ENCODE results near the gene PHLDA1. TPM values are rescaled to one million over a fixed set of nuclear protein-coding genes. Genes with fewer than 3 reads are reported as not detected.
A peak's percentile ranks its signal among the peaks of the same experiment; 100 is the strongest.

The PHLDA1 gene
- total and polyA plus RNA-seq, 2 of the 4 experiments (the other 2 are of a cell fraction), result 27.8 to 32.4 TPM

GRCh38 chr12:76080729-76081415, 49.3 kb upstream of the PHLDA1 start:
- H3K9me1 ChIP-seq (ENCODE audit: insufficient read depth, low read length), result peaks cover 10% of the 10 kb centered on the region; the same call in 1 of the 2 replicates
- no peak overlapping the region for H2BK20ac ChIP-seq (ENCODE audit: low read depth, low read length)
- no peak overlapping the region for H3K18ac ChIP-seq (ENCODE audit: low read depth, low read length)
- intact Hi-C loops (cut with micrococcal nuclease) (loop anchor here (5.0 kb wide), 2 partner anchors 196 to 376 kb away; no protein-coding TSS in a partner anchor), dilution Hi-C loops (cut with HindIII; ENCODE audit: low sequenced_read_pairs, unreplicated experiment) (no loop called here), in situ Hi-C loops (cut with MboI; ENCODE audit: low sequenced_read_pairs) (no loop called here)
- H2BK15ac ChIP-seq (ENCODE audit: low read depth, low read length), result no peak overlapping the region
- ChIA-PET CTCF (interaction anchor here (0.6 to 1.3 kb wide), 4 partner anchors 9 to 503 kb away, joined by 3 to 5 read pairs (median 4); no protein-coding TSS in a partner anchor), POLR2A (ENCODE audit: unreplicated experiment) (no interaction called here)
- H3K4me2 ChIP-seq (ENCODE audit: low read depth, low read length), result peak overlapping the region; percentile 49; the same call in 1 of the 2 replicates
- no peak overlapping the region for H2BK120ac ChIP-seq (ENCODE audit: low read depth, low read length)
- no peak for TF ChIP-seq CHD1 (IDR thresholded peaks at IDR 0.05; ENCODE audit: low read depth, low read length)
- TF ChIP-seq USF2 (IDR thresholded peaks at IDR 0.05; ENCODE audit: low read depth, low read length), result no peak
- peak; percentile 37 for TF ChIP-seq CTCF (conservative IDR thresholded peaks at IDR 0.05; ENCODE audit: low read depth, low read length)
- no peak for TF ChIP-seq NFE2L2 (IDR thresholded peaks at IDR 0.05; ENCODE audit: low read depth, low read length)
- TF ChIP-seq RCOR1 (IDR thresholded peaks at IDR 0.05; ENCODE audit: insufficient replicate concordance, low read length), result no peak
- peak; percentile 26; the same call in 1 of the 2 replicates for TF ChIP-seq RAD21 (IDR thresholded peaks at IDR 0.05; ENCODE audit: low read length)
- 0 out of 2 replicates have a peak, but pooled peaks have one; percentile 6 for TF ChIP-seq SMC3 (IDR thresholded peaks at IDR 0.05; ENCODE audit: low read depth, low read length)
- no peak overlapping the region for H3K9ac ChIP-seq (ENCODE audit: low read depth, low read length)
- no peak overlapping the region for H2AK5ac ChIP-seq (ENCODE audit: low read depth, low read length)
- no peak overlapping the region for H2AK9ac ChIP-seq (replicated peaks; ENCODE audit: low read depth, low read length, poor library complexity)
- H2AFZ ChIP-seq (replicated peaks; ENCODE audit: low read length, poor library complexity), result no peak overlapping the region
- peaks cover 4% of the 10 kb centered on the region for H3K4me1 ChIP-seq (ENCODE audit: control insufficient read depth, insufficient read depth, low read length)
- WGBS, 2 experiments (ENCODE audit: extremely low coverage in 2 of 2, insufficient read length in 1 of 2), result no CpG with 5 or more reads among the region's 6 CpGs
- no peak overlapping the region for H3K56ac ChIP-seq (ENCODE audit: extremely low read depth, insufficient read depth, low read length)
- H4K91ac ChIP-seq (ENCODE audit: insufficient read depth, low read depth, low read length), result no peak overlapping the region
- peaks cover 3% of the 10 kb centered on the region for H3K36me3 ChIP-seq (ENCODE audit: control insufficient read depth, insufficient read depth, low read length)
- H4K20me1 ChIP-seq (ENCODE audit: insufficient read depth, low read length), result peaks cover 78% of the 10 kb centered on the region
- peak overlapping the region; percentile 57 for H2BK5ac ChIP-seq (ENCODE audit: low read depth, low read length, poor library complexity, severe bottlenecking)
- no peak overlapping the region for H3K27ac ChIP-seq (ENCODE audit: insufficient read depth, low read length)
- no peak overlapping the region for H4K8ac ChIP-seq (ENCODE audit: low read depth in 2 of 2, low read length in 2 of 2)
- ATAC-seq (ENCODE audit: low read depth), result no peak
- H3K27me3 ChIP-seq (ENCODE audit: control insufficient read depth, insufficient read depth, low read length), result no peaks in the 10 kb centered on the region
- no TSS peak for BruUV-seq (replicated peaks)
- H3K79me1 ChIP-seq (ENCODE audit: low read depth in 1 of 2, low read length in 2 of 2), result peaks cover 0 to 23% of the 10 kb centered on the region in 2 experiments; a peak in 2 of 4 replicates
- 0 out of 2 replicates have a peak, but pooled peaks cover 2% of the 10 kb centered on the region for H3K9me3 ChIP-seq (ENCODE audit: control insufficient read depth, insufficient read depth, low read length)
- H4K5ac ChIP-seq (ENCODE audit: low read depth, low read length), result no peak overlapping the region
- 0 out of 2 replicates have a peak overlapping the region, but pooled peaks have one; percentile 29 for H3K4ac ChIP-seq (ENCODE audit: low read depth, low read length)
- H3K14ac ChIP-seq (replicated peaks; ENCODE audit: low read depth, low read length), result no peak overlapping the region
- no peak for DNase-seq
- no peak overlapping the region for H3K4me3 ChIP-seq (ENCODE audit: insufficient read depth, low read depth, low read length)
- no peak overlapping the region for H3K23ac ChIP-seq (ENCODE audit: low read depth, low read length)
